Hematopoietic multipotent progenitor cell treated with erythropoietin and hydrocortisone succinate and interleukin-3 and kit ligand, for 4 days (in vitro differentiated cells): ENCODE results near the gene AAR2.
A peak's percentile ranks its signal among the peaks of the same experiment; 100 is the strongest.

ENCODE experiments used
- DNase-seq: peaks from one replicate; pipeline ENCODE4 v3.0.0-alpha.2; 2015

AAR2 gene

GRCh38 chr20:36281785-36282380 is 45.6 kb downstream of the AAR2 start:
- no peak for DNase-seq

- DNase-seq, result no peak
These were observed 48.5 kb downstream of the AAR2 start for GRCh38 chr20:36284751-36285150.

GRCh38 chr20:36285746-36286447 is 49.6 kb downstream of the AAR2 start:
- DNase-seq, result no peak

GRCh38 chr20:36297656-36298055 is 61.4 kb downstream of the AAR2 start:
- no peak for DNase-seq

GRCh38 chr20:36298061-36298460 is 61.8 kb downstream of the AAR2 start:
- no peak for DNase-seq

- DNase-seq, result no peak
These were observed 62.6 kb downstream of the AAR2 start for GRCh38 chr20:36298795-36299339.

GRCh38 chr20:36299459-36299858 is 63.2 kb downstream of the AAR2 start:
- DNase-seq, result no peak

- no peak for DNase-seq
These were observed 65.3 kb downstream of the AAR2 start for GRCh38 chr20:36301359-36302119.

- DNase-seq, result peak; percentile 29
These were observed 66.8 kb downstream of the AAR2 start for GRCh38 chr20:36303020-36303595.

- DNase-seq, result no peak
These were observed 67.6 kb downstream of the AAR2 start for GRCh38 chr20:36303831-36304230.

- DNase-seq, result no peak
These were observed 68.7 kb downstream of the AAR2 start for GRCh38 chr20:36304786-36305495.

- no peak for DNase-seq
These were observed 69.6 kb downstream of the AAR2 start, which contains the start of gene DLGAP4 for GRCh38 chr20:36305602-36306551. DLGAP4 (plus strand) TSS chr20:36306339; CDS start chr20:36431718, 125,379 bp downstream.
